GM23248 (cell line): ENCODE measurements around the gene MPPED1.

Experiments
- EZH2 ChIP-seq: fragments of 200-600 bp; sonication (generic); IDR thresholded peaks from 2 replicates; pipeline ENCODE4 v1.6.1; 2018; ENCODE audit warnings: antibody characterized with exemption, mild to moderate bottlenecking; ENCODE audit not compliant: insufficient read depth, poor library complexity, severe bottlenecking
- EZH2phosphoT487 ChIP-seq: fragments of 200-600 bp; sonication (generic); IDR thresholded peaks from 2 replicates; pipeline ENCODE4 v1.6.1; 2018; ENCODE audit warnings: antibody characterized with exemption, moderate library complexity, mild to moderate bottlenecking, low read depth; ENCODE audit not compliant: insufficient read depth

GRCh38 chr22:43417555-43417954 is 5.7 kb downstream of the MPPED1 start:
- no peak for TF ChIP-seq EZH2
- TF ChIP-seq EZH2phosphoT487: no peak
